Tibial nerve (tissue), 4 donors: ENCODE data around the gene FMO3.

Experiments used
- EP300 ChIP-seq, 2 donors: sonication (generic); formaldehyde crosslinking; IDR thresholded peaks; one replicate each; pipeline ENCODE4 v1.6.1; 2017; ENCODE audit warnings: antibody characterized with exemption in 2 of 2, mild to moderate bottlenecking in 1 of 2
- POLR2A ChIP-seq, 2 donors: fragments of 450-650 bp; IDR thresholded peaks; one replicate each; pipeline ENCODE4 v1.6.1; 2017; ENCODE audit warnings: antibody characterized with exemption in 2 of 2, mild to moderate bottlenecking in 2 of 2, moderate library complexity in 2 of 2
- TF ChIP-seq, protein P1 (sequence below), 5 experiments: fragments of 200-600 bp in 3 of 5; fragments of 450-650 bp in 2 of 5; sonication (generic) in 3 of 5; IDR thresholded peaks; one replicate each; pipeline ENCODE4 v1.5.1; 2016 to 2019; ENCODE audit warnings: antibody characterized with exemption in 5 of 5, mild to moderate bottlenecking in 3 of 5, moderate library complexity in 2 of 5

DNA sequence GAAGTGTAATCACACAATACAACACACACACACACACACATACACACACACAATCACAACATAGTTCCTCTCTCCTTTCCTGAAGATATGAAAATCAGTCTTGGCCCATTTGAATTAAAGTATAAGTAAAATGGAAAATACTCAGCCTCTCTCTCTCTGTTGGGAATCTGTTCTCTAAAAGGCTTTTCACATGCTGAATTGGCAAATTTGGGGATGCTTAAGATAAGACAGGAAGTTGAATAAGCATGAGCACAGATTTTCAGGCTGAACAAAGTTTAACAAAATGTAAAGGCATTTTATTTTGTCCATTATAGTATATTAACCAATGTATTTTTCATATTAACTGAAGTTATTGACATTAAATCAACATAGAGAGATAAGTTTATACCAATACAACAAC, 70.7 kb downstream of the FMO3 start:
- TF ChIP-seq, protein P1, sequence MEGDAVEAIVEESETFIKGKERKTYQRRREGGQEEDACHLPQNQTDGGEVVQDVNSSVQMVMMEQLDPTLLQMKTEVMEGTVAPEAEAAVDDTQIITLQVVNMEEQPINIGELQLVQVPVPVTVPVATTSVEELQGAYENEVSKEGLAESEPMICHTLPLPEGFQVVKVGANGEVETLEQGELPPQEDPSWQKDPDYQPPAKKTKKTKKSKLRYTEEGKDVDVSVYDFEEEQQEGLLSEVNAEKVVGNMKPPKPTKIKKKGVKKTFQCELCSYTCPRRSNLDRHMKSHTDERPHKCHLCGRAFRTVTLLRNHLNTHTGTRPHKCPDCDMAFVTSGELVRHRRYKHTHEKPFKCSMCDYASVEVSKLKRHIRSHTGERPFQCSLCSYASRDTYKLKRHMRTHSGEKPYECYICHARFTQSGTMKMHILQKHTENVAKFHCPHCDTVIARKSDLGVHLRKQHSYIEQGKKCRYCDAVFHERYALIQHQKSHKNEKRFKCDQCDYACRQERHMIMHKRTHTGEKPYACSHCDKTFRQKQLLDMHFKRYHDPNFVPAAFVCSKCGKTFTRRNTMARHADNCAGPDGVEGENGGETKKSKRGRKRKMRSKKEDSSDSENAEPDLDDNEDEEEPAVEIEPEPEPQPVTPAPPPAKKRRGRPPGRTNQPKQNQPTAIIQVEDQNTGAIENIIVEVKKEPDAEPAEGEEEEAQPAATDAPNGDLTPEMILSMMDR (IDR thresholded peaks at IDR 0.05), result no peak
- TF ChIP-seq POLR2A (IDR thresholded peaks at IDR 0.05), result no peak
- no peak for TF ChIP-seq EP300 (IDR thresholded peaks at IDR 0.05)
